ENCODE results near the gene ATP2B2. TPM values are rescaled to one million over a fixed set of nuclear protein-coding genes. Genes with fewer than 3 reads are reported as not detected.

The ATP2B2 gene
- total RNA-seq, 1 donor: not detected

GRCh38 chr3:10335190-10335738 lies 170.1 kb downstream of the ATP2B2 start:
- Histone ChIP-seq H3K4me1 (ENCODE audit: insufficient read depth, low read length) (no peaks in the 10 kb centered on the region), H3K4me3 (ENCODE audit: low read length) (no peak overlapping the region)

GRCh38 chr3:10334459-10334858 lies 170.9 kb downstream of the ATP2B2 start:
- H3K4me3 ChIP-seq (ENCODE audit: low read length): no peak overlapping the region
- H3K4me1 ChIP-seq (ENCODE audit: insufficient read depth, low read length): no peaks in the 10 kb centered on the region
- no peaks in the 10 kb centered on the region for H3K9me3 ChIP-seq (ENCODE audit: low read depth, low read length)
- no peaks in the 10 kb centered on the region for H3K27me3 ChIP-seq (ENCODE audit: insufficient read depth, low read length)

More at GRCh38 chr3:10335190-10335738, 170.1 kb downstream of the ATP2B2 start:
- H3K27me3 ChIP-seq (ENCODE audit: insufficient read depth, low read length): no peaks in the 10 kb centered on the region
- no peaks in the 10 kb centered on the region for H3K9me3 ChIP-seq (ENCODE audit: low read depth, low read length)

GRCh38 chr3:10334042-10334441 lies 171.3 kb downstream of the ATP2B2 start:
- H3K4me1 ChIP-seq (ENCODE audit: insufficient read depth, low read length): no peaks in the 10 kb centered on the region
- H3K27me3 ChIP-seq (ENCODE audit: insufficient read depth, low read length): peaks cover 3% of the 10 kb centered on the region
- H3K4me3 ChIP-seq (ENCODE audit: low read length): no peak overlapping the region
- H3K9me3 ChIP-seq (ENCODE audit: low read depth, low read length): no peaks in the 10 kb centered on the region

GRCh38 chr3:10333349-10333650 lies 172.1 kb downstream of the ATP2B2 start:
- H3K4me1 ChIP-seq (ENCODE audit: insufficient read depth, low read length): no peaks in the 10 kb centered on the region
- no peak overlapping the region for H3K4me3 ChIP-seq (ENCODE audit: low read length)
- peaks cover 5% of the 10 kb centered on the region for H3K27me3 ChIP-seq (ENCODE audit: insufficient read depth, low read length)
- H3K9me3 ChIP-seq (ENCODE audit: low read depth, low read length): no peaks in the 10 kb centered on the region

- Histone ChIP-seq H3K4me1 (ENCODE audit: insufficient read depth, low read length) (no peaks in the 10 kb centered on the region), H3K9me3 (ENCODE audit: low read depth, low read length) (no peaks in the 10 kb centered on the region), H3K4me3 (ENCODE audit: low read length) (no peak overlapping the region), H3K27me3 (ENCODE audit: insufficient read depth, low read length) (peaks cover 8% of the 10 kb centered on the region)
Measured at GRCh38 chr3:10332481-10333348, 172.7 kb downstream of the ATP2B2 start.

- H3K27me3 ChIP-seq (ENCODE audit: insufficient read depth, low read length): peaks cover 12% of the 10 kb centered on the region
- no peak overlapping the region for H3K4me3 ChIP-seq (ENCODE audit: low read length)
- no peaks in the 10 kb centered on the region for H3K9me3 ChIP-seq (ENCODE audit: low read depth, low read length)
- H3K4me1 ChIP-seq (ENCODE audit: insufficient read depth, low read length): no peaks in the 10 kb centered on the region
Measured at GRCh38 chr3:10331320-10331719, 174.1 kb downstream of the ATP2B2 start.

GRCh38 chr3:10330319-10330718 lies 175.1 kb downstream of the ATP2B2 start:
- Histone ChIP-seq H3K9me3 (ENCODE audit: low read depth, low read length) (no peaks in the 10 kb centered on the region), H3K27me3 (ENCODE audit: insufficient read depth, low read length) (peaks cover 12% of the 10 kb centered on the region), H3K4me3 (ENCODE audit: low read length) (no peak overlapping the region), H3K4me1 (ENCODE audit: insufficient read depth, low read length) (no peaks in the 10 kb centered on the region)

GRCh38 chr3:10329495-10330015 lies 175.8 kb downstream of the ATP2B2 start:
- H3K27me3 ChIP-seq (ENCODE audit: insufficient read depth, low read length): peaks cover 12% of the 10 kb centered on the region
- H3K4me3 ChIP-seq (ENCODE audit: low read length): no peak overlapping the region
- H3K4me1 ChIP-seq (ENCODE audit: insufficient read depth, low read length): no peaks in the 10 kb centered on the region
- H3K9me3 ChIP-seq (ENCODE audit: low read depth, low read length): no peaks in the 10 kb centered on the region

GRCh38 chr3:10328460-10329071 lies 176.8 kb downstream of the ATP2B2 start:
- Histone ChIP-seq H3K27me3 (ENCODE audit: insufficient read depth, low read length) (peaks cover 12% of the 10 kb centered on the region), H3K4me1 (ENCODE audit: insufficient read depth, low read length) (no peaks in the 10 kb centered on the region), H3K4me3 (ENCODE audit: low read length) (no peak overlapping the region), H3K9me3 (ENCODE audit: low read depth, low read length) (no peaks in the 10 kb centered on the region)

- no peaks in the 10 kb centered on the region for H3K4me1 ChIP-seq (ENCODE audit: insufficient read depth, low read length)
- no peak overlapping the region for H3K4me3 ChIP-seq (ENCODE audit: low read length)
- H3K9me3 ChIP-seq (ENCODE audit: low read depth, low read length): no peaks in the 10 kb centered on the region
- peaks cover 12% of the 10 kb centered on the region for H3K27me3 ChIP-seq (ENCODE audit: insufficient read depth, low read length)
Measured at GRCh38 chr3:10327592-10327991, 177.8 kb downstream of the ATP2B2 start.

- Histone ChIP-seq H3K4me3 (ENCODE audit: low read length) (no peak overlapping the region), H3K4me1 (ENCODE audit: insufficient read depth, low read length) (peaks cover 19% of the 10 kb centered on the region), H3K27me3 (ENCODE audit: insufficient read depth, low read length) (no peaks in the 10 kb centered on the region), H3K9me3 (ENCODE audit: low read depth, low read length) (no peaks in the 10 kb centered on the region)
Measured at GRCh38 chr3:10322352-10322710, 183.1 kb downstream of the ATP2B2 start.

GRCh38 chr3:10321630-10322351 lies 183.6 kb downstream of the ATP2B2 start:
- no peak overlapping the region for H3K4me3 ChIP-seq (ENCODE audit: low read length)
- peaks cover 19% of the 10 kb centered on the region for H3K4me1 ChIP-seq (ENCODE audit: insufficient read depth, low read length)
- H3K9me3 ChIP-seq (ENCODE audit: low read depth, low read length): no peaks in the 10 kb centered on the region
- H3K27me3 ChIP-seq (ENCODE audit: insufficient read depth, low read length): no peaks in the 10 kb centered on the region

GRCh38 chr3:10320320-10320677 lies 185.1 kb downstream of the ATP2B2 start:
- no peaks in the 10 kb centered on the region for H3K27me3 ChIP-seq (ENCODE audit: insufficient read depth, low read length)
- peaks cover 19% of the 10 kb centered on the region for H3K4me1 ChIP-seq (ENCODE audit: insufficient read depth, low read length)
- H3K4me3 ChIP-seq (ENCODE audit: low read length): peak overlapping the region; percentile 93
- H3K9me3 ChIP-seq (ENCODE audit: low read depth, low read length): no peaks in the 10 kb centered on the region

GRCh38 chr3:10319804-10320203 lies 185.6 kb downstream of the ATP2B2 start:
- Histone ChIP-seq H3K4me1 (ENCODE audit: insufficient read depth, low read length) (peaks cover 19% of the 10 kb centered on the region), H3K4me3 (ENCODE audit: low read length) (peak overlapping the region; percentile 93), H3K9me3 (ENCODE audit: low read depth, low read length) (no peaks in the 10 kb centered on the region)

GRCh38 chr3:10319251-10319650 lies 186.1 kb downstream of the ATP2B2 start:
- Histone ChIP-seq H3K4me3 (ENCODE audit: low read length) (no peak overlapping the region), H3K27me3 (ENCODE audit: insufficient read depth, low read length) (no peaks in the 10 kb centered on the region), H3K9me3 (ENCODE audit: low read depth, low read length) (no peaks in the 10 kb centered on the region), H3K4me1 (ENCODE audit: insufficient read depth, low read length) (peaks cover 19% of the 10 kb centered on the region)

More at GRCh38 chr3:10319804-10320203, 185.6 kb downstream of the ATP2B2 start:
- no peaks in the 10 kb centered on the region for H3K27me3 ChIP-seq (ENCODE audit: insufficient read depth, low read length)

Data from mononuclear cell (primary cell).